ENCODE data around the gene IQCH.

GRCh38 chr15:67501177-67501835 is 246.7 kb downstream of the IQCH start:
- no peak for TF ChIP-seq POLR2A (IDR thresholded peaks at IDR 0.05)
- TF ChIP-seq CTCF (IDR thresholded peaks at IDR 0.05) = peak in 2 of 4 experiments; percentile 9 to 15

Measured in sigmoid colon (tissue), 3 donors.